Measurements from ENCODE around the gene ARSH.
"Not testable (repeated sequence)": the region's sequence is repeated elsewhere in the genome, so short reads cannot be mapped to it uniquely, and the experiment has no call there.

ARSH gene

GRCh38 chrX:3037218-3037617 lies 30.9 kb downstream of the ARSH start:
- no peak for DNase-seq (ENCODE audit: low read depth)

DNA sequence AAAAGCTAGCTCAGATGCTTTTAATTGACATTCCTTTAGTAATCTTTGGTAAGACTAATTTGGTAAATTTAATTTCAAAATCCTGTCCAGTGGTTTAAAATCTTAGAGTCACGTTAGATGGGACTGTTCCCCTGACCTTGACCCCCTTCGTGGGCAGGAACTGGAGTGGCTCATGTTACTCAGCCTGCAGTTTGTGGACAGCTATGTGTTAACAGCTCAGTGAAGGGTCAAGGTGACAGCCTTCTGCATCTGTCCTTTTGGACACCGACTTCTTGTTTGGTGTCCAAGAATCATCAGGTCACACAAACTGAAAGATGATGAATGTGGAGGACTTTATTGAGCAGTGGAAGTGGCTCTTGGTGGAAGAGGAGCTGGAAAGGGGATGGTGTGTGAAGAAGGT lies 37.9 kb downstream of the ARSH start:
- DNase-seq (ENCODE audit: low read depth): no peak

DNA sequence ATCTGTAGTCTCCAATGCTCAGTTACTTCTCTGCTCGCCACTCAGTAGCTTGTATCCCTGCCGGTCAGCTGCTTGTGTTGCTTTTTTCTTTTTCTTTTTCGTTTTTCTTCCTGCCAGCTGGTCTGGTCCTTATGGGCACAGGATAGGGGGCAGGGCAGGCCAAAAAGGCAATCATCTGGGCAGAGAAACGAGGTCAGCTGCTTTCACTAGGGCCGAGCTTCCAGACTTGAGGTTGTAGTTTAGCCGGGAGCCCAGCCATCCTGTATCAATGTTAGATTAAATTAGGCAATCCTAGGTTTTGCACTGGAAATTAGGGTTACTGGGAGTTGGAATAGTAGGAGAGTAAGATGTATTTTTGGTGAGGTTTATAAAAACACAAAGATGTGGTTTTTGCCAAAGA lies 38.3 kb downstream of the ARSH start:
- no peak for DNase-seq (ENCODE audit: low read depth)

DNA sequence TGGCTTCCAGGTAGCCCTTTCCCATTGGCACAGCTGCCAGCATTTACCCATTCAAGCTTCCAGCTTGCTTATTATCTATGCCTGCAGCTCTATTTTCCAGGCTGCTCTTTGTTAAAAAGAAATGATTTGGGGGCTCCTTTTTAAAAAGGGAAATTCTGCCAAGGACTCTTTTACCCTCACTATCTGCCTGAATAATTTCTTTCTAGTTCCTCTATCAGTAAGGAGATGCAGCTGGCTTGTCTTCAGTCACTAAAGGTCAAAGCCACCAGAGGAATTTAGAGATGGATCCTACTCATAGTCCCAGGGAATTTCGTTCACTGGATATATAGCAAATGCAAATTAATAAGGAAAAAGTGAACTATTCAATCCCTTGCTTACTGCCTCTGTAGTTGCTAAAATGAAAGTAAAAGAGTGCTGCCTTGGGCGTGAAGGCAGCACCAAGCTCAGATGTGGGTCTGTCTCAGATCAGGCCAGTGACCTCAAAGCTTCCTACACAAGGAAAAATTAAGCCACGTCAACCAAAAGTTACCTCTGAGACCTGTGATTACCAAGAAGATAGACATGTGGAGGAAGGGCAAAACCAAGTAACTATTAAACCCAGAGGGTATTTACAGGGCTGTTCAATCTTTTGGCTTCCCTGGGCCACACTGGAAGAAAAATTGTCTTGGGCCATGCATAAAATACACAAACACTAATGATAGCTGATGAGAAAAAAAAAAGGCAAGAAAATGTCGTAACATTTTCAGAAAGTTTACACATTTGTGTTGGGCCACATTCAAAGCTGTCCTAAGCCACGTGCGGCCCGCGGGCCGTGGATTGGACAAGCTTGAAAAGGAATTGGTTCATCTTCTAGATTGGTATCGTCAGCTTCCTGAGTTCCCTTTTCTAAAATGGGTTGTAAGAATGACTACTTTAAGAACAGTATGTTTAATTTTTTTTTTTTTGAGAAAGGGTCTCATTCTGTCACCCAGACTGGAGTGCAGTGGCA lies 40.2 kb downstream of the ARSH start:
- no peak for DNase-seq (ENCODE audit: low read depth)

DNA sequence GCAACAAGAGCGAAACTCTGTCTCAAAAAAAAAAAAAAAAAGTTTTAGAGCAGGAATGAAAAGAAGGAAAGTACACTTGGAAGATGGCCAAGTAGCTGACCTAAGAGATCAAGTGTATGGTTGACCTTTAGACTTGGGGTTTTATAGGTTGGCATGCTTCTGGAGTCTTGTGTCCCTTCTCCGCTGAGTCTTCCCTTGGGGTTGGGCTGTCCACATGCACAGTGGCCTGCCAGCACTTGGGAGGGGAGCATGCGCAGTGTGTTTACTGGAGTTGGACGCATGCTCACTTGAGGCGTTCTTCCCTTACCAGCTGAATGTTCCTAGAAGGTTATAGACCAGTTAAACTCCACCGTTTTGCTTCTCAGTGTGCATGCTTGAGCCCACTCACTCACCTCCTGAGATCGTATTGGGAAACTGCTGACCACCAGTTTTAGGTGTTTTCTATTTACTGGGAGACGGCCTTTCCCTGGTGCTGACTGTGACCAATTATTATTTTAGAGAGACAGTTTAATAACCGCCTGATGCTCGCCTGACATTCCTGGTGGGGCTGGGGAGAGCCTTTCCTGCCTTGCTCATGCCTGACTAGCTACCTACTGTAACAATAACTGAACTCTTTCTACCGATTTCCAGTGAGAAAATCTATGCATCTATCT lies 44.3 kb downstream of the ARSH start:
- not testable (repeated sequence) for DNase-seq (ENCODE audit: low read depth)

DNA sequence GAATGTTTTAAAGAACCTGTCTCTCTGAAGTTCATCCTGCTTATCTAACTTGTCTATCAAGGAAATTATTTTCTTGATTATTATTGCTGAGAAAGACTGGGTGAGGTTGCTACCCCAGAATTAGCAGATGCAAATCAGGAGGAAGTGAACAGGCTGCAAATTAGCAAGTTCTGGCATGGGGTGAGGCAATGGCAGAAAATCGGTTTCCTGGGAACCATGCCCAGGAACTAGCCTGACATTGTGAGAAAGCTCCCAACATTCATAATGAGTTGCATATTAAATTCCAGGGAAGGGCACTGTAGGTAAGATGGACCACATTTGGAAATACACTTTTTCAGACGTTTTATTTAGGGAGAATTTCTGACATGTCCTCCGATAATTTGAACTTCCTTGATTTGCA lies 46.5 kb downstream of the ARSH start:
- no peak for DNase-seq (ENCODE audit: low read depth)

DNA sequence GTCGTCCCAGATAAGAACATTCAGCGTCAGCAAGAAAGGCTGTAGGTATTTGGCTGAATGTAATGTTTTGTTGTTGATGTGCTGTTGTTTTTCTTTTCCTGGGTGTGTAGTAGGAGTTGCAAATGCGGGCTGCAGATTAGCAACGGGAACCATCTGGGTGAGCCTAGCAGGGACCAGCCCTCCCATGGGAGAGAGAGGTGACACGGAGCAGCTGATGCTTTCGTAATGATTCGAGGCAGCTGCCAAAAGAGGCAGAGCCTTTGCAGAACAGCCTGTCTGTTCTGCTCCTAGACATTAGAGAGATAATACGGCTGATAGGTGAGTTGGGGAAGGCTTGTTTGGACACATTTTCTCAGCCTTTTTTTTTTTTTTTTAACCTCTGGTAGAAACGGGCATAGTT lies 60.2 kb downstream of the ARSH start:
- DNase-seq (ENCODE audit: low read depth): no peak

DNA sequence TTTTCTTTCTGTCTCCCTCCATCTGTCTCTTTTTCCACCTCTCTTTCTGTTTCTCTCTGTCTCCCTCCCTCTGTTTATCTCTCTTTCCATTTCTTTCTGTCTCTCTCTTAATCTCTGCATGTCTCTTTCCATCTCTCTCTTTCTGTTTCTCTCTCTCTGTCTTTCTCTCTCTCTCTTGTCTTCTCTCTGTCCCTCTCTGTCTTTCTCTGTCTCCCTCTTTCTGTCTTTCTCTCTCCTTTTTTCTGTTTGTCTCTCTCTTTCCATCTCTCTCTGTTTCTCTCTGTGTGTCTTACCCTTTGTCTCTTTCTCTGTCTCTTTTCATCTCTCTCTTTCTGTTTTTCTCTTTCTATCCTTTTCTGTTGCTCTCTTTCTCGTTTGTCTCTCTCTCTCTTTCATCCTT lies 69.6 kb downstream of the ARSH start:
- no peak for DNase-seq (ENCODE audit: low read depth)

DNA sequence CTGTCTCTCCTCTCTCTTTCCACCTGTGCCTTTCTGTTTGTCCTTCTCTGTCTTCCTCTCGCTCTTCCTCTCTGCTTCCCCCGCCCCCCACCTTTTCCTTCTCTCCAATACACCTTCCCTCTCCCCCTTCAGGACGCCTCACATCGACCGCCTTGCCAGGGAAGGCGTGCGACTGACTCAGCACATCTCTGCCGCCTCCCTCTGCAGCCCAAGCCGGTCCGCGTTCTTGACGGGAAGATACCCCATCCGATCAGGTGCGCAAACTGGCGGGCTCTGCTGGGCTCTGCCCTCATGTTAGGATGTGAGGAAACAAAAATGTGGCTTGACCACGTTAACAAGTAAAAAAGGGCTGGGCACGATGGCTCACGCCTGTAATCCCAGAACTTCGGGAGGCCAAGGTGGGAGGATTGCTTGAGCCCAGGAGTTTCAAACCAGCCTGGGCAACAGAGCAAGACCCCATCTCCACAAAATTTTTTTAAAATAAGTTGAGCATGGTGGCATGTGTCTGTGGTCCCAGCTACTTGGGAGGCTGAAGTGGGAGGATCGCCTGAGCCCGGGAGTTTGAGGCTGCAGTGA lies 70.2 kb downstream of the ARSH start:
- no peak for DNase-seq (ENCODE audit: low read depth)
